Germinal center (tissue), 1 donor: ENCODE measurements around the gene FBXO21.
"Not testable (repeated sequence)": the region's sequence is repeated elsewhere in the genome, so short reads cannot be mapped to it uniquely, and the experiment has no call there.

ENCODE experiments used
- DNase-seq: peaks from one replicate; pipeline ENCODE4 v3.0.0; 2012; ENCODE audit warnings: mixed read lengths, low spot score

The FBXO21 gene

GRCh38 chr12:117134721-117135120 is 55.5 kb downstream of the FBXO21 start:
- DNase-seq = no peak

GRCh38 chr12:117134059-117134458 is 56.2 kb downstream of the FBXO21 start:
- DNase-seq = no peak

- no peak for DNase-seq
Measured at GRCh38 chr12:117130801-117131200, 59.5 kb downstream of the FBXO21 start.

DNA sequence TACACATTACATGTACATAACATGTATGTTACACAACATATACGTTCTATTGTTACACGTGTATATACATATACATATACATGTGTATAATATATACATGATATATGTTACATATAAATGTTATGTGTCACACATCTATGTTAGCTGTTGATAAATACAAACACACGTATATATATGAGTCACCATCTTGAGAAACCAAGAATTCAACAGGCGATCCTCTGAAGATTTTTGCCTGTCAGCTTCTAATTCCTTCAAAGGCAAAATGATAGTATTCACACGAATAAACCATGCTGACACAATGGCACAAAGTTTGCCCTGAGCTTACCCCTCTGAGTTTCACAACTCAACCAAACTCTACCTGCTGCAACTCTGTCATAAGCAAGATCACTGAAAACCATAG is 60.9 kb downstream of the FBXO21 start:
- no peak for DNase-seq

DNA sequence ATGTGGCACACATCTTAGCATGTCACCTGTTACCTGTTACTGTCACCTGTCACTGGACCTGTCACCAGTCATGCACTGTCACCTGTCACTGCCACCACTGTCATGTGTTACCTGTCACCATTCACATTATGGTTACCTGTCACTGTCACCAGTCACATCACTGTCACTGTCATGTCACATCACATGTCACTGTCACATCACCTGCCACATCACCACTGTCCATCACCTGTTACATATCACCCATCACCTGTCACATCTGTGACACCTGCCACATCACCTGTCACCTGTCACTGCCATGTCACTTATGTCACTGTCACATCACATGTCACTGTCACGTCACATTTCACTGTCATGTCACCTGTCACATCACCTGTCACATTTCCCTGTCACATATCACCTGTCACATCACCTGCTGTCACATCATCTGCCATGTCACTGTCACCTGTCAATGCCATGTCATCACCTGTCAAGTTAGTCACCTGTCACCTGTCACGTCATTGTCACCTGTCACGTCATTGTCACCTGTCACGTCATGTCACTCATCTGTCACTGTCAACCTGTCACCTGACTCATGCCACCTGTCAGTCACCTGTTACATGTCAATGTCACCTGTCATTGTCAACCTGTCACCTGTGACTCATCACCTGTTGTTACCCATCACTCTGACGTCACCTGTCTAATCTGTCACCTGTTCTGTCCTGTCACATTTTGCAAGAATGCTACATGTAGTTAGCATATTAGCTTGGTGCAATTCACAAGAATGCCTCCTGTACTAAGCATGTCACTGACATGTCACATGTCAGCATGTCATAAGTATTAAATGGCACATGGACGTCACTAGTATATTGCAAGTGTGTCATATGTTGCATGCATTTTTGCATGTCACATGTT is 62.1 kb downstream of the FBXO21 start:
- DNase-seq = no peak

DNA sequence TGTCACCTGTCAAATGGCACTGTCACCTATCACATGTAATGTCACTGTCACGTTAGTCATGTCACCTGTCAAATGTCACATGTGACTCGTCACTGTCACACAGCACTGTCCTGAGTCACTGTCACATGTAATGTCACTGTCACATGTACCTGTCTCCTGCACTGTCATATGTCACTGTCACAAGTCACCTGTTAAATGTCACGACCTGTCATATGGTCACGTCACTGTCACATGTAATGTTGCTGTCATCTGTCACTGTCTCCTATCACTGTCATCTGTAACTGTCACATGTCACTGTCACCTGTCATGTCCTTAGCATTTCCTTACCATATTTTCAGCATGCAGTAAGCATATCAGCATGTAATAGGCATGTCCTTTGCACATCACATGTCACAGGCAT is 63.9 kb downstream of the FBXO21 start:
- no peak for DNase-seq

- no peak for DNase-seq
Measured at GRCh38 chr12:117125767-117126166, 64.5 kb downstream of the FBXO21 start.

DNA sequence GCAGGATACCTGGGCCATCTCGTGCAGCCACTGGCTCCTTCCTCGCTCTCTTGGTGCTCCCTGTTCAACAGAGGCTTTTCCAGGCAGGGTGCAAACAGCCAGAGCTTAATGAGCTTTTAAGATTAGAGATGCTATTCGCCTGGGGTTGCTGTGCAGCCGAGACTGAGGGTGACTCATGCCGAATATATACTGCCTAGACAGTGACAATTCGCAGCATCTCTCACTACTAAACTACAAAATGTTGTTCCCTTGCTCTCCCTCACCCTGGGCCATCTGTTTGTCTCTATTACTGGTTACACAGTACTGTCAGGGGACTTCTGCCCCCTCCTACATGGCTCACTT is 65.0 kb downstream of the FBXO21 start:
- no peak for DNase-seq

- DNase-seq = no peak
Measured at GRCh38 chr12:117124421-117125271, 65.6 kb downstream of the FBXO21 start.

DNA sequence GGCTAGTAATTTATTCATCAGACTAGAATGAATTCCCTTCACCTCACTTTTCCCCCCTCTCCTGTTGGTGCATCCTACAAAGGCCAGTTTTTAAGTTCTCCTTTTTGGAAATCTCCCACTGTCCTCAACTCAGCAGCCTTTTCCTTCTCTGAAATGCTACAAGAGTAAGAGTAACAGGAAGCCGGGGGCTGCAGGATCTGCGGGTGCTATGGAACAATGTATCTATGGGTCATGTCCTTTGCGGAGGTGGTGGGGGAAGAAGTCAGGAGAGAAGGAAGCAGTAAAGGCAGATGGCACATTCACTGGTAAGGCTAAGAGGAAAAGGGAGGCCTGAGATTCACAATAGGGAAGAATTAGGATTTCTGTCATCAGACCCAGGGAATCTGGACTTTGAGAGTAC is 68.8 kb downstream of the FBXO21 start:
- DNase-seq = no peak

- no peak for DNase-seq
Measured at GRCh38 chr12:117120787-117121186, 69.5 kb downstream of the FBXO21 start.

DNA sequence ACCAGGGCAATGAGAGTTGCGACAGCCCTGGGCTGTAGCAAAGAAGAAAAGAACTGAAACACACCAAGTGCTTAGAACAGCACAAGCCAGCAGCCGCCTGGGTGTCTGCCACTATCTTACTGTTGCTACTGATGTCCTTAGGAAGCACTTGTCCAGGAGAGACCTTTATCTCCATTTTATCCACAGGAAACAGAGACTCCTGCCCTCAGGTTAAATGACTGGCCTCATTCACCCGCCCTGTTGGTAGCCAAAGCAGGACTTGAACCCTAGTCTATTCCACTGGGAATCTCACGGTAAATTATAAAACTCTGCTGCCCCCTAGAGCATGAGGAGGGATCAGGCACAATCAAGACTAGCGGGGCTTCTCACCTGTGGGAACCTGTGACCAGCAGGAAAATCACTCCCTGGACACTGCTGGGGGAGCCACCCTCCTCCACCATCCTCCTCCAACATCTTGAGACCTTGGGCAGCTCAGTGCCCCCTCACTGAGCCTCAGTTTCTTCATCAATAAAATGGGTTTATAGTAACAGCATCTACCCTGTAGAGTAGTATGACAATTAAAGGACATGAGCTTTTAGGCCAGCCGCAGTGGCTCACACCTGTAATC is 70.6 kb downstream of the FBXO21 start:
- peak; percentile 50 for DNase-seq

- DNase-seq = no peak
Measured at GRCh38 chr12:117118838-117119591, 71.3 kb downstream of the FBXO21 start.

- DNase-seq = no peak
Measured at GRCh38 chr12:117114784-117115183, 75.5 kb downstream of the FBXO21 start.

DNA sequence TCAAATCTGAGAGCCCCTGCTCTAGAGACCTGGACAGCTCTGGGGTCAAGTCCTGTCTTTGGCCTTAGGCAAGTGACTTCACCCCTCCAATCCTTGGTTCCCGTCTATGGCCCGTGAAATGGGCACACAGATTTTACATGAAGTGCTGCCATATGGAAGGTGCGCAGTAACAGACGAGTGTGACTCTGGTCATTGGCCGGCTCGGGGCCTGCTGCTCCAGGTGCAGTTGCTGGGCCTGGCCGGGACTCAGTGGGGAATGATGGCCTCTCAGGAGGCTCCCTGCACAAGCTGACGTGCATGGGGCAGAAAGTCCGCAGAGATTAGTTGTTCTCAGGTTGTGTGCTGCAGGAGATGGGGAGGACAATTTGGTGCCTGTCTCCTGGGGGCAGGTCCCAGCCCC is 77.0 kb downstream of the FBXO21 start:
- no peak for DNase-seq

GRCh38 chr12:117111821-117112595 is 78.3 kb downstream of the FBXO21 start:
- no peak for DNase-seq

- DNase-seq = no peak
Measured at GRCh38 chr12:117111386-117111785, 78.9 kb downstream of the FBXO21 start.

- DNase-seq = no peak
Measured at GRCh38 chr12:117109943-117110635, 80.2 kb downstream of the FBXO21 start.

- no peak for DNase-seq
Measured at GRCh38 chr12:117105902-117106301, 84.4 kb downstream of the FBXO21 start.

- DNase-seq = not testable (repeated sequence)
Measured at GRCh38 chr12:117104003-117104402, 86.3 kb downstream of the FBXO21 start.

- no peak for DNase-seq
Measured at GRCh38 chr12:117102800-117103181, 87.5 kb downstream of the FBXO21 start.
